Measurements from ENCODE around the gene GLRX2.

- TF ChIP-seq CTCF (IDR thresholded peaks at IDR 0.05), result no peak
- peak; percentile 91 for TF ChIP-seq POLR2AphosphoS5 (IDR thresholded peaks at IDR 0.05; ENCODE audit: low read depth, low read length)
- peak; percentile 94; the same call in 1 of the 2 replicates for TF ChIP-seq SIN3A (IDR thresholded peaks at IDR 0.05; ENCODE audit: borderline replicate concordance, insufficient read depth, low read depth, low read length)
Observed at GRCh38 chr1:193059282-193060114, 45.7 kb downstream of the GLRX2 start, which contains the start of the genes RO60 and UCHL5.
